GM20000 (cell line): ENCODE data around the gene CRELD2.
A peak's percentile ranks its signal among the peaks of the same experiment; 100 is the strongest.

Experiments
- DNase-seq: peaks from one replicate; pipeline ENCODE4 v3.0.0; 2012; ENCODE audit warnings: low spot score
- CTCF ChIP-seq: IDR thresholded peaks from 2 replicates; pipeline ENCODE4 v1.5.1; 2012; ENCODE audit warnings: mild to moderate bottlenecking, control low read depth; ENCODE audit errors: extremely low read depth, missing control alignments

CRELD2 gene

GRCh38 chr22:49917974-49918910 lies at the start of gene CRELD2, which contains the start of gene ALG12:
Gene CRELD2, plus strand, starts transcription at chr22:49918634. Its CDS starts 136 bp downstream, at chr22:49918770.
Gene ALG12, minus strand, starts transcription at chr22:49918438. Its CDS starts 4,673 bp downstream, at chr22:49913765.
- peak; percentile 100 for DNase-seq
- TF ChIP-seq CTCF: no peak

- no peak for DNase-seq
- TF ChIP-seq CTCF: no peak
Measured at GRCh38 chr22:49869086-49869830, 49.2 kb upstream of the CRELD2 start.

GRCh38 chr22:49869845-49870712 lies 48.4 kb upstream of the CRELD2 start:
- DNase-seq: no peak
- no peak for TF ChIP-seq CTCF

GRCh38 chr22:49871482-49871881 lies 47.0 kb upstream of the CRELD2 start:
- no peak for TF ChIP-seq CTCF

GRCh38 chr22:49872347-49872746 lies 46.1 kb upstream of the CRELD2 start:
- TF ChIP-seq CTCF: no peak
- DNase-seq: no peak

More at GRCh38 chr22:49871482-49871881, 47.0 kb upstream of the CRELD2 start:
- no peak for DNase-seq

- TF ChIP-seq CTCF: no peak
Measured at GRCh38 chr22:49873228-49873940, 45.0 kb upstream of the CRELD2 start.

More at GRCh38 chr22:49873228-49873940, 45.0 kb upstream of the CRELD2 start:
- no peak for DNase-seq
